SH-SY5Y (cell line): ENCODE results near the gene FBXO46.

Source experiments
- GATA2 ChIP-seq: IDR thresholded peaks from 2 replicates; pipeline ENCODE4 v1.6.1; 2011; ENCODE audit warnings: mild to moderate bottlenecking, low read depth, low read length
- GATA3 ChIP-seq: IDR thresholded peaks from 2 replicates; pipeline ENCODE4 v1.6.1; 2011; ENCODE audit warnings: low read depth, mild to moderate bottlenecking, low read length, moderate library complexity

The FBXO46 gene

GRCh38 chr19:45758921-45759320 is 28.2 kb upstream of the FBXO46 start:
- TF ChIP-seq GATA2, result no peak
- TF ChIP-seq GATA3, result no peak

GRCh38 chr19:45757695-45758094 is 27.0 kb upstream of the FBXO46 start:
- TF ChIP-seq GATA3 (no peak), GATA2 (no peak)

DNA sequence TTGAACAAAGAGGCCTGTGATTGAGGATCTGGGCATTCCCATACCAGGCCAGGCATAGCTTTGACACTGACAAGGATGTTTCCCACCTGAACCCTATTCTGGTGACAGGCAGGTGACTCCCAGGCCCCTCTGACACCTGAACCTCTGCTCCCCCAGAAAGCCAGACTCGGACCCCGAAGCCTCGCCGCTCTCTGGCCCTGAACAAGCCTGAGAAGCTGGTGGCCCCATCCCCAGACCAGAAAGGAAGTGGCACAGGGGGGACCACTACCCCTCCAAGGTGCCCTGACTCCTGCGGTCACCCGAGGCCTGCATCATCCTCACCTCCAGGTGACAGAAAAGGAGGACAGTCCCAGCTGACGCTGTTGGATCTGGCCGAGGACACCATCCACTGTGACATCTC is 23.6 kb upstream of the FBXO46 start:
- TF ChIP-seq GATA2, result no peak
- no peak for TF ChIP-seq GATA3

DNA sequence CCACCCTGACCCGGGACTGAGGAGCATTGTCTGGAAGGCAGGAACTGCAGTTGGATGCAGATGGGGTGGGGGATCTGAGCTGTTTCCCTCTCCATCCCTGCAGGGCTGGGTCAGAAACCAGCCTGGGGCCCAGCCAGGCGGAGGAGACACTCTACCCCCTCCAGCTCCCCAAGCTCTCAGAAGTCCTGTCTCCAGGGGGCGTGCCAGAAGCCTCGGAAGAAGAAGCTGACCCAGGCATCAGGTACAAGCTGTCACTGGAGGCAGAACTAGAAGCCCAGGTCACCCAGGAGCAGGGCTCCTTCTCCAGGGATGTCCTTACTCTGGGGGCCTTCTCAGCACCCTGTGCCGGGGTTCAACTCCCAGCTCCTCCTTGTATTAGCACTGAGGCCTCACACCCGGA is 22.9 kb upstream of the FBXO46 start:
- TF ChIP-seq GATA3, result no peak
- no peak for TF ChIP-seq GATA2

- TF ChIP-seq GATA3 (no peak), GATA2 (no peak)
Observed at GRCh38 chr19:45752639-45753038, 21.9 kb upstream of the FBXO46 start.

DNA sequence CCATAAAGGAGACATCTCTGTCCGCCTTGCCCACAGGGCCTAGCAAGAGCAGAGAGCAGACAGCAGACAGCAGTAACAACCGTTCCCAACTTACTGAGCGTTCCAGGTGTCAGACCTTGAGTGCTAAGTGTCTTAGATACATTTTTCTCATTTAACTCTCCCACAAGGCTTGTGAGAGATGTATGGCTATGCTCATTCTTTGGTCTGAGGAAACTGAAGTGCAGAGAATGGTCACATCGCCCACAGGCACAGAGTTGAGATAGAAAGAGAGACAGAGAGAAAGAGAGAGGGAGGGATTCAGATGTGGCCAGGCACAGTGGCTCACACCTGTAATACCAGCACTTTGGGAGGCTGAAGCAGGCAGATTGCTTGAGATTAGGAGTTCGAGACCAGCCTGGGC is 16.8 kb upstream of the FBXO46 start:
- TF ChIP-seq GATA2 (no peak), GATA3 (no peak)

DNA sequence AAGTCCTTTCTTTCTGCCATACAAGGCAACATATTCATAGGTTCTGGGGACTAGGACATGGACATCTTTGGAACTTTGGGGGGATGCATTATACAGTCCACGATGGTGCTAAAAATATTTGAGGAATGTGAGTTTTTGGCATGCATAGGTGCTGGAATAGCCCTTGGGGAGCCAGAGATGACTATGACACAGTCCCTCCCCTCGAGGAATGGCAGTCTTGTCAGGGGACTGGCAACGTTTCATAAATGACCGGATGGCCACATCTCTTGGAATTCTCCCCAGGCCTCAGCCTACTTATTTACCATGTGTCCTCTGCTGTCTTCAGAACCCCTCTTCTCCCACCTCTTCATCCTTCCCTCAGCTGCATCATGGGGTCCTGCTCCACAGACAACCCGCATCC is 16.2 kb upstream of the FBXO46 start:
- no peak for TF ChIP-seq GATA2
- TF ChIP-seq GATA3, result no peak

GRCh38 chr19:45745606-45746005 is 14.9 kb upstream of the FBXO46 start:
- TF ChIP-seq GATA3 (no peak), GATA2 (no peak)

DNA sequence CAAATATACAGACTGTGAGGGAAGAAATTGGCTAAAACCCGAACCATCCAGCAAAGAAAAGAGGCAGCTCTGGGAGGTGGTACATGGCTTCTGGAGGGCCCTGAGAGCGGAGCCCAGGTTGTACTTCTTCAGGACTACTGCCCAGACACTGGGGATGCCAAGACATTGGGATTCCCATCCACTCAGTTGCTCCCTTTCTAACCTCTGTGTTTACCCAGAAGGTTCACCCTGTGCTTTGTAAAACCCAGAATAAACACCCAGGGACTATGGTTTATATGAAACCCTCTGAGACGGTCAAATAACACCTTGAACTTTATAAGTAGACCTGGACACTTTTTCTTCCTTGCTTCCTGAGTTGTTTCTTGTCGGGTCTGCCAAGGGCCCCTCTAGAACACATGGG is 12.3 kb upstream of the FBXO46 start:
- no peak for TF ChIP-seq GATA3
- no peak for TF ChIP-seq GATA2

- TF ChIP-seq GATA3 (no peak), GATA2 (no peak)
Observed at GRCh38 chr19:45739498-45740439, 9.1 kb upstream of the FBXO46 start.

DNA sequence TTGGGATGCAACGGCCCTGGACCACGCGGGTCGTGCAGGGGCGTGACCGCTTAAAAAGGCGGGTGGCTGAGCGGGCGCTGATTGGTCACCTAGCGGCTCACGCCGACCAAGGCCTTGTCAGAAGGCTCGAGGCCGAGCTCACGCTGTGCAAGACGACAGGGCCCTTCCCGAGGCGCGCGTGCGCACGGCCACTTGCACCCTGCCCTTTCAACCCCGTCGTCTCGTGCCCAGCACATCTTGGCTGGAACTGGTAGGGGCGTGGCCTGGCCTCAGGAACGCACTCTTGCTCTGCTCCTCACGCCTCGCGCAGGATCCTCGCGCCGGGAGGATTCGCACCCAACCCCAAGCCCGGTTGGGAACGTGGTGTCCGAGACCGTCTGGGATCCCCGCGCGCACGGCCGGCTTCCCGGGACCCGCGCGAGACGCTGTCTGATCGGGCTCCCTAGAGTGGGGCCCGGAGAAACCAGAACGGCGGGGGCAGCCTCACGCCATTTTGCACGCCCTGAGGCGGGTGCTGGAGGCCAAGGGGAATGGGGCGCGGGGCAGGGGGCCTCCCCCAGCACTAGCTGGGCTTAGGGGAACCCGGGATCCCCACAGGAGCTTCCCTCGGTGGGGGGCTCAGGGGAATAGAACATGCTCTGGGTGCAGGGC is 2.6 kb upstream of the FBXO46 start, which contains the start of gene MEIOSIN:
TSS of gene MEIOSIN (plus strand) at position 280 of the 651 bp plus-strand sequence. CDS start 1,938 bp downstream, outside the sequence.
- no peak for TF ChIP-seq GATA2
- TF ChIP-seq GATA3, result no peak

DNA sequence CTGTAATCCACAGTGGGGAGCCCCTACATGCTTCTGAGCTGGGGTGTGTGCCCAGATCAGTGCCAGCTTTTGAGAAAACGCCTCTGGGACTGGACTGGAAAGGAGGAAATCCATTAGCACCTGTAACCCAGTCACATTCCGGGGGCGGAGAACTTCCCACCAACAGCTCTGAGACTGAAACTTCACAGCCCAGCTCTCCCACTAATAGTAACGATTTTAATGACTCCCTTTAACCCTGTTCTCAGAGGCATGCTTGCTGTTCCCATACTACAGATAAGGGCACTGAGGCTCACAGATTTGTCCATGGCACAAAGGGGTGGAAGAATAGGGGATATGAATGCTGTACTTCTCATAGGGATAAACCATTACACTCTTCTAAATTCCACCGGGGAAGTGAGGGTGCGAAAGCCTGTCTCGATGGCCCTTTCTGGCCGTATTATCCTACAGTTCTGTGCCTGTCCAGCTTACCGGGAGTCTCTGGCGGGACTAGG is 851 bp downstream of the FBXO46 start:
- no peak for TF ChIP-seq GATA3
- no peak for TF ChIP-seq GATA2

GRCh38 chr19:45717983-45718650 is 12.6 kb downstream of the FBXO46 start:
- TF ChIP-seq GATA3, result no peak
- no peak for TF ChIP-seq GATA2

DNA sequence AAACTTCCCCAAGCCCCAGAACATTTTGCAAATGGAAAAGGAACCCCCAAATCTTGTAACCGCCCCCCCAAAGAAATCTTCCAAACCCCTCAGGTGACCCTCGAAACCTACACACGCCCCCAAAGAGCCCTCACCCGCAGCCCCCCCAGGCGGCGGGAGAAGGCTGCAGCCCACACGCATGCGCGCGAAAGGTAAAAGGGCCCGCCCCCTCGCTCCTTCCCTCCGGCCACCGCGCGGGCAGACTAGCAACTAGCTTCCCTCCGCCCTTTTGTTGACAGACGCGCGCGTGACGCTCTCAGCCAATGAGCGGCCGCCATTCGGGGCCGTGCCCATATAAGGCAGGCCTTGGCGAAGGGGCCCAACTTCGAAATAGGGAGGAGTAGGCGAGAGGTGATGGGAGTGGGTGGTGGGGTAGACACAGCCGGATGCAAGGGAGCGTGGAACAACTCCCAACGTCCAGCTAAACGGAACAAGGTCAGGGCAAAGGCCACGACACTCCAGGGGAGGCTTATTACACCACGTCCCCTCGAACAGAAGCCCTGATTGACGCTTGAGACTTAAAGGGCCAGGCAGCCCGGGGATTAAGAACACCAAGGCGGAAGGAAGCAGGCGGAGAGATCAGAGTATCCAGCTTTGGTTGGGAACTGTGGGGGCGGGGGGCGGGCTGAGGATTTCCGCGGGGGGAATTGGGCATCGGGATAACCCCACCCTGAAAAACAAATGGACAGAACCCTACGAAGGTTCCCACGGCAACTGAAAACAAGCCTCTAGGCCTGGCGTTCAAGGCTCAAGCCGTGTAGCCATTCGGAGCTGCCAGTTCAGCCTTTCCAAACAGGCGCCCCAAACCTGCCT is 13.3 kb downstream of the FBXO46 start:
- TF ChIP-seq GATA2, result no peak
- no peak for TF ChIP-seq GATA3
